Esophagus muscularis mucosa (tissue), 4 donors: ENCODE results near the gene BARX1. TPM values are rescaled to one million over a fixed set of nuclear protein-coding genes. Genes with fewer than 3 reads are reported as not detected.
A peak's percentile ranks its signal among the peaks of the same experiment; 100 is the strongest.

ENCODE experiments used
- DNase-seq: peaks from one replicate; pipeline ENCODE4 v3.0.0-alpha.2; 2017; ENCODE audit errors: extremely low spot score
- H3K27ac ChIP-seq, 4 donors: fragments of 200-600 bp; sonication (generic); replicated peaks in 1 of 4; 1 replicate in 3 of 4; 2 replicates in 1 of 4; pipeline ENCODE4 v1.5.1; 2016 to 2019; ENCODE audit warnings: mild to moderate bottlenecking in 1 of 4
- H3K27me3 ChIP-seq, 4 donors: fragments of 200-600 bp; sonication (generic); one replicate each; pipeline versions ENCODE4 v1.5.1 to v1.6.0; 2016 to 2019
- H3K36me3 ChIP-seq, 4 donors: fragments of 200-600 bp; sonication (generic); one replicate each; pipeline ENCODE4 v1.5.1; 2016 to 2019
- H3K4me1 ChIP-seq, 4 donors: fragments of 200-600 bp; sonication (generic); one replicate each; pipeline ENCODE4 v1.5.1; 2016 to 2019
- H3K4me3 ChIP-seq, 4 donors: fragments of 200-600 bp; sonication (generic); 1 replicate in 2 of 4; 2 replicates in 2 of 4; pipeline ENCODE4 v1.5.1; 2016 to 2019; ENCODE audit warnings: mild to moderate bottlenecking in 4 of 4, moderate library complexity in 1 of 4
- H3K9me3 ChIP-seq, 4 donors: fragments of 200-600 bp; sonication (generic); 1 replicate in 3 of 4; 2 replicates in 1 of 4; pipeline ENCODE4 v1.5.1; 2016 to 2019
- CTCF ChIP-seq, 3 experiments: fragments of 200-600 bp in 2 of 3; fragments of 450-650 bp in 1 of 3; sonication (generic) in 2 of 3; IDR thresholded peaks; one replicate each; pipeline ENCODE4 v1.5.1; 2017 to 2019; ENCODE audit warnings: antibody characterized with exemption in 3 of 3, mild to moderate bottlenecking in 2 of 3, moderate library complexity in 1 of 3
- EP300 ChIP-seq: sonication (generic); formaldehyde crosslinking; IDR thresholded peaks from one replicate; pipeline ENCODE4 v1.6.1; 2017; ENCODE audit warnings: antibody characterized with exemption
- POLR2A ChIP-seq: fragments of 450-650 bp; IDR thresholded peaks from one replicate; pipeline ENCODE4 v1.6.1; 2017; ENCODE audit warnings: antibody characterized with exemption, moderate library complexity, mild to moderate bottlenecking, low read depth
- POLR2AphosphoS5 ChIP-seq, 2 donors: sonication (generic); formaldehyde crosslinking; IDR thresholded peaks; one replicate each; pipeline ENCODE4 v1.6.1; 2017; ENCODE audit warnings: antibody characterized with exemption in 2 of 2
- WGBS: methylation state at CpG from one replicate; pipeline ENCODE4 v1.1.5; 2018; 5-methylcytosine and 5-hydroxymethylcytosine counted together
- intact Hi-C: fragments of 100-400 bp; cut with DNase I; formaldehyde crosslinking; loops from one replicate; pipeline ENCODE4 v1.15.1; 2023
- total RNA-seq, 4 donors: library from RNA; depleted of rRNA; stranded (reverse); fragments of >200 nt; gene quantifications; one replicate each; pipeline versions ENCODE4 v1.1.0 to v1.2.1, GENCODE V29; 2016

Gene BARX1
- total RNA-seq, 4 donors from 2014 or later: 0.42 TPM; not detected in 3

DNA sequence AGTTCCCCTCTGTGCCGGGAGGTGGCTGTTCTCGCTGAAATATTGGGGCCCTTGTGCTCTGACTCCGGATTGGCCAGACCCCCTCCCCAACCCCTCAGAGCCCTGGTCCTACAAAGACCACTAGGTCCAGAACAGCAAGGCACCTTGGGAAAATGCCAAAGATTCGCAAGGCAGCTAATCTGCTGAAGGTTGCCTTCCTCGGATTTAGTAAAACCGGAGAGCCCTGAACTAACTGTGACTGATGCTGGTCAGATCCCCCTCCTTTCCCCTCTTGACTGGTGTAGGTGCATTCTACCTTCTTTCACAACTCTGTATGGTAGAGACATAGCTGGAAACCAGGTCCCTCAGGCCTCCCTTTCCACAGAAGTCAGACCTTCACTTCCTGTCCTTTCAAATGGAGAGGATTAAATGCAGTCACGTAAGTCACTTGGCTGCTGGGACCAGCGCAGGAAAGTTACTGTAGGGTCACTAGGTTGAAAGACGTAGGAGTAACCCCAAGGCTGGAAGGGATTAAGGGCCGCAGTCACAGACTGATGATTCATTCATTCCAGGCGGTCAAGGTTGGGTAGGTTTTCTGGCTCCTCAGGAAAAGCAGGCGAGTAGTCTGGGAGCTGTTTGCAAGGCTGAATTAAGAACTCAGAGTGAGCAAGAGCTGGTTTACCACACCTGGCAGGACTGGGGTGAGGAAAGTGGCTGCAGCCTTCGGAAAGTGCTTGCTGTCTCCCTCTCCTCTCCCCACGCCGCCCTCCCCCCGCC is 5.3 kb downstream of the BARX1 start:
- no peak overlapping the region for H3K27ac ChIP-seq
- TF ChIP-seq EP300 (no peak), POLR2AphosphoS5 (IDR thresholded peaks at IDR 0.05) (no peak), CTCF (IDR thresholded peaks at IDR 0.05) (no peak), POLR2A (no peak)
- no peaks in the 10 kb centered on the region for H3K36me3 ChIP-seq
- intact Hi-C loops: no loop called here
- peaks cover 0 to 9% (median 0%) of the 10 kb centered on the region in 4 donors for H3K9me3 ChIP-seq
- DNase-seq: no peak
- WGBS: 22% methylated on average over 14 of the region's 16 CpGs
- peaks cover 46 to 80% (median 72%) of the 10 kb centered on the region in 4 donors for H3K4me1 ChIP-seq
- no peak overlapping the region for H3K4me3 ChIP-seq
- H3K27me3 ChIP-seq: peaks cover 27 to 100% (median 95%) of the 10 kb centered on the region in 4 donors

GRCh38 chr9:93949073-93949693 is 6.0 kb downstream of the BARX1 start:
- Histone ChIP-seq H3K36me3 (no peaks in the 10 kb centered on the region), H3K4me1 (peaks cover 41 to 73% (median 65%) of the 10 kb centered on the region in 4 donors), H3K27ac (no peak overlapping the region), H3K9me3 (peaks cover 0 to 9% (median 0%) of the 10 kb centered on the region in 4 donors), H3K27me3 (peaks cover 21 to 100% (median 94%) of the 10 kb centered on the region in 4 donors), H3K4me3 (no peak overlapping the region)
- TF ChIP-seq POLR2AphosphoS5 (IDR thresholded peaks at IDR 0.05) (no peak), EP300 (no peak), POLR2A (no peak), CTCF (IDR thresholded peaks at IDR 0.05) (no peak)
- WGBS: 17% methylated on average over 20 of the region's 32 CpGs
- intact Hi-C loops: no loop called here
- no peak for DNase-seq

- H3K4me1 ChIP-seq: peaks cover 39 to 67% (median 59%) of the 10 kb centered on the region in 4 donors
- H3K27ac ChIP-seq: no peak overlapping the region
- H3K9me3 ChIP-seq: peaks cover 0 to 9% (median 0%) of the 10 kb centered on the region in 4 donors
- H3K36me3 ChIP-seq: no peaks in the 10 kb centered on the region
- TF ChIP-seq POLR2AphosphoS5 (IDR thresholded peaks at IDR 0.05): no peak
- no peak overlapping the region for H3K4me3 ChIP-seq
- intact Hi-C loops: no loop called here
- WGBS: 4% methylated on average over 26 of the region's 40 CpGs
- DNase-seq: no peak
- peaks cover 20 to 100% (median 91%) of the 10 kb centered on the region in 4 donors for H3K27me3 ChIP-seq
Observed at GRCh38 chr9:93948441-93949072, 6.6 kb downstream of the BARX1 start.

DNA sequence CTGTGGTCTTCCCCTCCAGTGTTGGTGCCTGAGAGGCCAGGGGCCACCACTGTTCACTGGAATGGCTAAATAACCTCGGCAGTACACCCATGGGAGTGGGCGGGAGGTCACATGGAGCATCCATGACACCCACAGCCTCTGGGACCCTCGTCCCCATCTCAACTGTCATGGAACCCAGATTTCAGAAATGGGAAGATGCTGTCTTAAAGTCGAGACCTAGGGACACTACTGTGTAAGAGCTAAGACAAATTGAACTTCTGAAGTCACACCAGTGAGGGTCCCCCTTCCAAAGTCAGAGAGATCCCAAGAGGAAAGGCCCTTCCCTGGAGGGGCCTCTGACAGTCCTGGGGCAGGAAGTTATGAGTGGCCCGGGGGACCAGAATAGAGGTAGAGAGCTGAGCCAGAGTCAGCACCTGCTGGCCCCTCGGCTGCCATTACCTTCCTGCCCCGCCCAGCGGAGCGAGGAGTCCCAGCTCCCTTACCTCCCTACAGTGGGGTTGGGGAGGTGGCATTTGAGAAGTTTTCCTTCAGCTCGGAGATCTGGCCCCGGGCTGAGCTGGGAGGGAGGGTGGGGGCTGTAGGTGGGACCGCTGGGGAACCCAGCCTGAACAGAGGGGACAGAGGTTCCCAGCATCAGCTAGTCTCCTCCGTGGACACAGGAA is 7.6 kb downstream of the BARX1 start:
- no peak overlapping the region for H3K4me3 ChIP-seq
- intact Hi-C loops: no loop called here
- TF ChIP-seq POLR2AphosphoS5 (IDR thresholded peaks at IDR 0.05) (no peak), POLR2A (no peak), CTCF (IDR thresholded peaks at IDR 0.05) (no peak), EP300 (no peak)
- peaks cover 0 to 9% (median 0%) of the 10 kb centered on the region in 4 donors for H3K9me3 ChIP-seq
- no peaks in the 10 kb centered on the region for H3K36me3 ChIP-seq
- H3K27ac ChIP-seq: no peak overlapping the region
- peaks cover 29 to 57% (median 49%) of the 10 kb centered on the region in 4 donors for H3K4me1 ChIP-seq
- DNase-seq: no peak
- H3K27me3 ChIP-seq: peaks cover 11 to 100% (median 83%) of the 10 kb centered on the region in 4 donors
- 13% methylated on average over 13 of the region's 13 CpGs for WGBS

- 11% methylated on average over 5 of the region's 5 CpGs for WGBS
- Histone ChIP-seq H3K36me3 (no peaks in the 10 kb centered on the region), H3K27me3 (peaks cover 6 to 99% (median 71%) of the 10 kb centered on the region in 4 donors), H3K4me1 (peaks cover 18 to 45% (median 37%) of the 10 kb centered on the region in 4 donors), H3K27ac (no peak overlapping the region), H3K9me3 (peaks cover 0 to 9% (median 0%) of the 10 kb centered on the region in 4 donors), H3K4me3 (peak overlapping the region; percentile 30 to 39 (median 37))
- TF ChIP-seq POLR2AphosphoS5 (IDR thresholded peaks at IDR 0.05) (no peak), POLR2A (no peak), CTCF (IDR thresholded peaks at IDR 0.05) (no peak), EP300 (no peak)
- DNase-seq: no peak
- intact Hi-C loops: no loop called here
Observed at GRCh38 chr9:93946338-93946712, 8.8 kb downstream of the BARX1 start.
